Measurements from ENCODE around the gene ZNF217.
"Not testable (repeated sequence)": the region's sequence is repeated elsewhere in the genome, so short reads cannot be mapped to it uniquely, and the experiment has no call there.

Gene ZNF217

GRCh38 chr20:53561505-53561904 is 32.1 kb downstream of the ZNF217 start:
- no peaks in the 10 kb centered on the region for H3K9me3 Mint-ChIP-seq
- H3K4me1 Mint-ChIP-seq, result peaks cover 6% of the 10 kb centered on the region
- H3K4me3 Mint-ChIP-seq, result no peak overlapping the region
- DNase-seq, result no peak
- H3K27me3 Mint-ChIP-seq (ENCODE audit: low read depth, poor library complexity), result peaks cover 3% of the 10 kb centered on the region
- H3K27ac Mint-ChIP-seq, result no peak overlapping the region
- TF ChIP-seq CTCF (IDR thresholded peaks at IDR 0.05), result no peak
- peaks cover 26% of the 10 kb centered on the region for H3K36me3 Mint-ChIP-seq (ENCODE audit: low read depth)

- Mint-ChIP-seq H3K9me3 (no peaks in the 10 kb centered on the region), H3K4me1 (peaks cover 12% of the 10 kb centered on the region), H3K4me3 (no peak overlapping the region), H3K36me3 (ENCODE audit: low read depth) (peaks cover 11% of the 10 kb centered on the region), H3K27me3 (ENCODE audit: low read depth, poor library complexity) (peaks cover 3% of the 10 kb centered on the region), H3K27ac (no peak overlapping the region)
- no peak for TF ChIP-seq CTCF (IDR thresholded peaks at IDR 0.05)
- no peak for DNase-seq
These were observed 33.8 kb downstream of the ZNF217 start for GRCh38 chr20:53559816-53560215.

- Mint-ChIP-seq H3K4me1 (peaks cover 12% of the 10 kb centered on the region), H3K27me3 (ENCODE audit: low read depth, poor library complexity) (peaks cover 3% of the 10 kb centered on the region), H3K9me3 (no peaks in the 10 kb centered on the region), H3K36me3 (ENCODE audit: low read depth) (peaks cover 9% of the 10 kb centered on the region), H3K27ac (peak overlapping the region; percentile 92), H3K4me3 (no peak overlapping the region)
- no peak for DNase-seq
- TF ChIP-seq CTCF (IDR thresholded peaks at IDR 0.05), result no peak
These were observed 36.5 kb downstream of the ZNF217 start for GRCh38 chr20:53557130-53557529.

GRCh38 chr20:53556267-53556897 is 37.3 kb downstream of the ZNF217 start:
- TF ChIP-seq CTCF (IDR thresholded peaks at IDR 0.05), result no peak
- no peak for DNase-seq
- Mint-ChIP-seq H3K9me3 (no peaks in the 10 kb centered on the region), H3K4me3 (no peak overlapping the region), H3K36me3 (ENCODE audit: low read depth) (peaks cover 9% of the 10 kb centered on the region), H3K27ac (no peak overlapping the region), H3K4me1 (peaks cover 12% of the 10 kb centered on the region), H3K27me3 (ENCODE audit: low read depth, poor library complexity) (peaks cover 3% of the 10 kb centered on the region)

DNA sequence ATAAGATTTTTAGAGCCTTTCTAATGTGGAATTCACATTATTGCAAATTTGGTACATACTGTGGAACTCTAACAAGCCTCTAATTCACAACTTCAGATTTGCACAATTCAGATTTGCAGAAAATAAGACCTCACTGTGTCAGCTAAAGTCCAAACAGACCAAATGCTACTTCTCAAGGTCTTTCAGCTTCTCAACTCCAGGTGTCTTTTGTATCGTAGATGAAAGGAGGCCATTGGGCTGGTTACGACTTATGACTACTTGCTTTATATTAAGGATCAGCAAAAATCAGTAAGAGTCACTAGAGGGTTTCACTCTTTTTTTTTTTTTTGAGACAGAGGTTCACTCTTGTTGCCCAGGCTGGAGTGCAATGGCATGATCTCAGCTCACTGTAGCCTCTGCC is 37.8 kb downstream of the ZNF217 start:
- Mint-ChIP-seq H3K27ac (no peak overlapping the region), H3K9me3 (no peaks in the 10 kb centered on the region), H3K36me3 (ENCODE audit: low read depth) (peaks cover 9% of the 10 kb centered on the region), H3K4me3 (no peak overlapping the region), H3K27me3 (ENCODE audit: low read depth, poor library complexity) (peaks cover 3% of the 10 kb centered on the region), H3K4me1 (peaks cover 12% of the 10 kb centered on the region)
- TF ChIP-seq CTCF (IDR thresholded peaks at IDR 0.05), result no peak
- DNase-seq, result no peak

GRCh38 chr20:53555081-53555480 is 38.6 kb downstream of the ZNF217 start:
- DNase-seq, result no peak
- Mint-ChIP-seq H3K4me1 (peaks cover 12% of the 10 kb centered on the region), H3K27me3 (ENCODE audit: low read depth, poor library complexity) (peaks cover 3% of the 10 kb centered on the region), H3K36me3 (ENCODE audit: low read depth) (peaks cover 9% of the 10 kb centered on the region), H3K9me3 (no peaks in the 10 kb centered on the region), H3K4me3 (no peak overlapping the region), H3K27ac (peak overlapping the region; percentile 37)
- TF ChIP-seq CTCF (IDR thresholded peaks at IDR 0.05), result no peak

- not testable (repeated sequence) for DNase-seq
These were observed 41.1 kb downstream of the ZNF217 start for GRCh38 chr20:53552572-53552893.

DNA sequence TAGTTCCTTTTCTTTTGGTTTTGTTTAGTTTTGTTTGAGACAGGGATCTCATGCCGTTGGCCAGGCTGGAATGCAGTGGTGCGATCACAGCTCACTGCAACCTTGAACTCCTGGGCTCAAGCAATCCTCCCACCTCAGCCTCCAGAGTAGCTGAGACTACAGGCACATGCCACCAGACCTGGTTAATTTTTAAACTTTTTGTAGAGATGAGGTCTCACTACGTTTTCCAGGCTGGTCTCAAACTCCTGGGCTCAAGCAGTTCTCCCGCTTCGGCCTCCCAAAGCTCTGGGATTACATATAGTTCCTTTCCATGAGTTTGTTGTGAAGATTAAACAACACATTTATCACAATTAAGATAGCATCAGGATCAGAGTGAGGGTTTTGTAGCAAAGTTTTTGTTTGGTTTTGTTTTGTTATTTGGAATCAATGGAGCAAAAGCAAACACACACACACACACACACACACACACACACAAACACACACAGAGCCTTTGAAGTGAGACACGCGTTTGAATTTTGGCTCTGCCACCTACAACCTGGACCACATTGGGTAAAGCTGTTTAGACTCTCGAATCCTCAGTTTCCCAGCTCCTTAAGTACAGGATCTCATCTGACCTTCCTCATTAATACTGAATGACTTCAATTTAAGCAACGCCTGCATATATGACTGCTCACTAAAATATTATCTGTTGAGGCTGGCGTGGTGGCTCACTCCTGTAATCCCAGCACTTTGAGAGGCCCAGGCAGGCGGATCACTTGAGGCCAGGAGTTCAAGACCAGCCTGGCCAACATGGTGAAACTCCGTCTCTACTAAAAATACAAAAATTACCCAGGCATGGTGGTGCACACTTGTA is 41.7 kb downstream of the ZNF217 start:
- H3K27me3 Mint-ChIP-seq (ENCODE audit: low read depth, poor library complexity); H3K4me3 Mint-ChIP-seq; DNase-seq; H3K9me3 Mint-ChIP-seq; H3K27ac Mint-ChIP-seq; H3K36me3 Mint-ChIP-seq (ENCODE audit: low read depth): not testable (repeated sequence)
- peaks cover 21% of the 10 kb centered on the region for H3K4me1 Mint-ChIP-seq

More at GRCh38 chr20:53552572-53552893, 41.1 kb downstream of the ZNF217 start:
- H3K4me1 Mint-ChIP-seq, result peaks cover 17% of the 10 kb centered on the region
- not testable (repeated sequence) for H3K36me3 Mint-ChIP-seq (ENCODE audit: low read depth); H3K4me3 Mint-ChIP-seq; H3K27me3 Mint-ChIP-seq (ENCODE audit: low read depth, poor library complexity); H3K9me3 Mint-ChIP-seq; H3K27ac Mint-ChIP-seq

Measured in nephron progenitor cell (in vitro differentiated cells).